Astrocyte (in vitro differentiated cells and primary cell): ENCODE measurements around the gene FMN2. TPM values are rescaled to one million over a fixed set of nuclear protein-coding genes. Genes with fewer than 3 reads are reported as not detected.

Source experiments
- DNase-seq: peaks from one replicate; pipeline ENCODE4 v3.0.0-alpha.2; 2010; ENCODE audit warnings: low read depth
- FAIRE-seq: peaks from 2 replicates; lab custom pipeline; 2011; peaks lifted over from hg19 to GRCh38; lab: Jason Lieb, UNC
- H2AFZ ChIP-seq: 2 replicates; pipeline ENCODE4 v1.6.0; 2012; ENCODE audit warnings: low read depth, low read length, inconsistent platforms
- H3K27ac ChIP-seq: 2 replicates; pipeline ENCODE4 v1.5.1; 2011; ENCODE audit warnings: low read depth, low read length, inconsistent platforms
- H3K27me3 ChIP-seq: 2 replicates; pipeline ENCODE4 v1.6.0; 2011; ENCODE audit warnings: low read length, inconsistent platforms; ENCODE audit not compliant: insufficient read depth
- H3K36me3 ChIP-seq: 2 replicates; pipeline ENCODE4 v1.5.1; 2011; ENCODE audit warnings: low read length, inconsistent platforms; ENCODE audit not compliant: insufficient read depth
- H3K4me1 ChIP-seq: 2 replicates; pipeline ENCODE4 v1.5.1; 2011; ENCODE audit warnings: low read length, inconsistent platforms; ENCODE audit not compliant: insufficient read depth
- H3K4me2 ChIP-seq: 2 replicates; pipeline ENCODE4 v1.6.0; 2012; ENCODE audit warnings: low read length, inconsistent platforms
- H3K4me3 ChIP-seq: 2 replicates; pipeline ENCODE4 v1.5.1; 2011; ENCODE audit warnings: low read depth, mild to moderate bottlenecking, low read length, inconsistent platforms; ENCODE audit not compliant: insufficient read depth
- H3K79me2 ChIP-seq: 2 replicates; pipeline ENCODE4 v1.6.0; 2012; ENCODE audit warnings: mild to moderate bottlenecking, low read length, inconsistent platforms; ENCODE audit not compliant: insufficient read depth
- H3K9ac ChIP-seq: 2 replicates; pipeline ENCODE4 v1.6.0; 2012; ENCODE audit warnings: mild to moderate bottlenecking, low read length, inconsistent platforms
- H3K9me3 ChIP-seq: 2 replicates; pipeline ENCODE4 v1.5.1; 2012; ENCODE audit warnings: low read depth, mild to moderate bottlenecking, low read length, inconsistent platforms; ENCODE audit not compliant: insufficient read depth
- H4K20me1 ChIP-seq: 2 replicates; pipeline ENCODE4 v1.6.0; 2012; ENCODE audit warnings: low read length, inconsistent platforms; ENCODE audit not compliant: insufficient read depth
- H3K27ac Mint-ChIP-seq: one replicate; pipeline ENCODE4 v1.8.0; 2021; ENCODE audit warnings: mild to moderate bottlenecking, mixed read lengths; ENCODE audit not compliant: unreplicated experiment
- H3K27me3 Mint-ChIP-seq: one replicate; pipeline ENCODE4 v1.8.0; 2021; ENCODE audit warnings: low read depth, mixed read lengths; ENCODE audit not compliant: unreplicated experiment
- H3K36me3 Mint-ChIP-seq: one replicate; pipeline ENCODE4 v1.8.0; 2021; ENCODE audit warnings: low read depth, mixed read lengths; ENCODE audit not compliant: unreplicated experiment
- H3K4me1 Mint-ChIP-seq: one replicate; pipeline ENCODE4 v1.8.0; 2021; ENCODE audit warnings: low read depth, mixed read lengths; ENCODE audit not compliant: unreplicated experiment
- H3K4me3 Mint-ChIP-seq: one replicate; pipeline ENCODE4 v1.8.0; 2021; ENCODE audit warnings: mild to moderate bottlenecking, moderate library complexity, mixed read lengths; ENCODE audit not compliant: unreplicated experiment
- H3K9me3 Mint-ChIP-seq: one replicate; pipeline ENCODE4 v1.8.0; 2021; ENCODE audit warnings: mild to moderate bottlenecking, mixed read lengths; ENCODE audit not compliant: unreplicated experiment
- EZH2 ChIP-seq: IDR thresholded peaks from 2 replicates; pipeline ENCODE4 v1.6.1; 2012; ENCODE audit warnings: mild to moderate bottlenecking, low read length, inconsistent platforms; ENCODE audit not compliant: insufficient read depth
- total RNA-seq: library from RNA; stranded (reverse); gene quantifications from 2 replicates; pipeline ENCODE4 v1.2.1, GENCODE V29; 2021
- TF ChIP-seq, protein P1 (sequence below): IDR thresholded peaks from 2 replicates; pipeline ENCODE4 v1.5.1; 2011; ENCODE audit warnings: low read depth, mild to moderate bottlenecking, inconsistent platforms, low read length, moderate library complexity; ENCODE audit not compliant: insufficient read depth

FMN2 gene
- total RNA-seq, 1 donor from 2014 or later = 2.4 TPM

DNA sequence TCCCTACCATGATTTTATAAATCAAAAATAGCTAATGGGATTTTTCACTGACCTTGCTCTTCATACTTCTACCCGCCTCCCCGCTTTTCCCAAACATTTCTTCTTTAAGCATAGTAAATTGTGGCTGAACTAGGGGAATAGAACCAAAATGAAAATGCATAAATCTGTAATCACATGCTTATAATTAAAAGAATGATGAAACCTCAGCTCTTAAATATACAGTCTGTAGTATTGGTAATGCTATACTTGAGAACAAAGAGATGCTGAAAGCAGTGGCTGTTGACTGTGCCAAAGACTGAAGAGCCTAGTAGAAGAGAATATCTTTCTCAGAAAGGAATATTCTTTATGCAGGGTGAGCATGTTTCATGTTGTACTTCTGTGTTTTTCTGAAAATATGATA lies 271.1 kb downstream of the FMN2 start:
- H3K36me3 ChIP-seq = no peaks in the 10 kb centered on the region
- no peaks in the 10 kb centered on the region for H3K4me1 ChIP-seq
- H3K27ac ChIP-seq = no peak overlapping the region
- no peaks in the 10 kb centered on the region for H3K9me3 ChIP-seq
- Mint-ChIP-seq H3K4me3 (no peak overlapping the region), H3K9me3 (peaks cover 2% of the 10 kb centered on the region), H3K4me1 (no peaks in the 10 kb centered on the region), H3K27me3 (no peaks in the 10 kb centered on the region), H3K27ac (no peak overlapping the region), H3K36me3 (no peaks in the 10 kb centered on the region)
- H2AFZ ChIP-seq = no peak overlapping the region
- FAIRE-seq = no peak
- DNase-seq = no peak
- H3K79me2 ChIP-seq = no peaks in the 10 kb centered on the region
- TF ChIP-seq EZH2 = no peak
- TF ChIP-seq, protein P1, sequence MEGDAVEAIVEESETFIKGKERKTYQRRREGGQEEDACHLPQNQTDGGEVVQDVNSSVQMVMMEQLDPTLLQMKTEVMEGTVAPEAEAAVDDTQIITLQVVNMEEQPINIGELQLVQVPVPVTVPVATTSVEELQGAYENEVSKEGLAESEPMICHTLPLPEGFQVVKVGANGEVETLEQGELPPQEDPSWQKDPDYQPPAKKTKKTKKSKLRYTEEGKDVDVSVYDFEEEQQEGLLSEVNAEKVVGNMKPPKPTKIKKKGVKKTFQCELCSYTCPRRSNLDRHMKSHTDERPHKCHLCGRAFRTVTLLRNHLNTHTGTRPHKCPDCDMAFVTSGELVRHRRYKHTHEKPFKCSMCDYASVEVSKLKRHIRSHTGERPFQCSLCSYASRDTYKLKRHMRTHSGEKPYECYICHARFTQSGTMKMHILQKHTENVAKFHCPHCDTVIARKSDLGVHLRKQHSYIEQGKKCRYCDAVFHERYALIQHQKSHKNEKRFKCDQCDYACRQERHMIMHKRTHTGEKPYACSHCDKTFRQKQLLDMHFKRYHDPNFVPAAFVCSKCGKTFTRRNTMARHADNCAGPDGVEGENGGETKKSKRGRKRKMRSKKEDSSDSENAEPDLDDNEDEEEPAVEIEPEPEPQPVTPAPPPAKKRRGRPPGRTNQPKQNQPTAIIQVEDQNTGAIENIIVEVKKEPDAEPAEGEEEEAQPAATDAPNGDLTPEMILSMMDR = no peak
- no peaks in the 10 kb centered on the region for H4K20me1 ChIP-seq
- no peaks in the 10 kb centered on the region for H3K27me3 ChIP-seq
- H3K4me3 ChIP-seq = no peak overlapping the region
- H3K9ac ChIP-seq = no peak overlapping the region
- no peak overlapping the region for H3K4me2 ChIP-seq

DNA sequence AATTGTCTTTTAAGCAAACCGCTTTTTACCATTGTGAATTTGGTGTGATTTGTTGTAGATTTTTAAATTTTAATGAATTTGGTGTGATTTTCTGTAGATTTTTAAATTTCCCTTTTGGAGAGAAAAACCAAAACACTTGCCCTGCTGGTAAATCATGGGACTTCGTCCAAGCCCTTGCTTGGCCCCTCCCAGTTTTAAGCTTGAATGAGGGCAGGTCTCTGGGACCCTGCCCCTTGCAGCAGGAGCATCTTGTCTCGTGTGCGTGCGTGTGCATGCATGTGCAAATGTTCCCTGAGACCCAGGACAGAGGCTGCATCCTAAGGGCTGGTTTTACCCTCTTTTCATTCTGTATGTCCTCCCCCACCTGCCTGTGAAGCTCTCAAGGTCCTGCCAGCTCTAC lies 271.6 kb downstream of the FMN2 start:
- Mint-ChIP-seq H3K36me3 (no peaks in the 10 kb centered on the region), H3K4me1 (no peaks in the 10 kb centered on the region), H3K4me3 (no peak overlapping the region), H3K27me3 (no peaks in the 10 kb centered on the region), H3K27ac (no peak overlapping the region), H3K9me3 (peaks cover 2% of the 10 kb centered on the region)
- H3K9ac ChIP-seq = no peak overlapping the region
- no peaks in the 10 kb centered on the region for H3K9me3 ChIP-seq
- no peaks in the 10 kb centered on the region for H3K4me1 ChIP-seq
- H3K27ac ChIP-seq = no peak overlapping the region
- no peak for FAIRE-seq
- H4K20me1 ChIP-seq = no peaks in the 10 kb centered on the region
- no peak for TF ChIP-seq EZH2
- TF ChIP-seq, protein P1 = no peak
- H3K36me3 ChIP-seq = no peaks in the 10 kb centered on the region
- no peaks in the 10 kb centered on the region for H3K27me3 ChIP-seq
- no peak overlapping the region for H3K4me3 ChIP-seq
- H2AFZ ChIP-seq = no peak overlapping the region
- no peak overlapping the region for H3K4me2 ChIP-seq
- no peaks in the 10 kb centered on the region for H3K79me2 ChIP-seq
- no peak for DNase-seq

DNA sequence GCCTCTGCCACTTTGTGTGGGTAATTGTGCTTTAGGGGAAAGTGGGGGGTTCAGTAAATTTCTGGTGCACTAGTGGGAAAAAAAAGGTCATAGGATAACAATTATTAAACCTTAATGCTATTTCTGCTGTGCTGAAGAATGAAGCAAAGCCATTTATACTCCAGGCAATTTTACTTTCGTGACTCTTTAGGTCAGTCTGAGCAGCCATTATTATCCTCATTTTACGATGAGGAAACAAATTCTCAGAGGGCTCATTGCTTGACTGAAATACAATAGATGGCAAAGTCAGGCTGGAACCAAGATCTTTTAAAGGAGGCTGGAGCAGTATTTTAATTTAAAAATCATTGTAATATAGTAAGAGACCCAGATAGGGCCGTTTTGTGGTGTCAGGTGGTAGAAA lies 272.2 kb downstream of the FMN2 start:
- Histone ChIP-seq H4K20me1 (no peaks in the 10 kb centered on the region), H3K27ac (no peak overlapping the region), H2AFZ (no peak overlapping the region), H3K79me2 (no peaks in the 10 kb centered on the region), H3K9ac (no peak overlapping the region), H3K4me1 (no peaks in the 10 kb centered on the region), H3K27me3 (no peaks in the 10 kb centered on the region), H3K9me3 (no peaks in the 10 kb centered on the region), H3K4me3 (no peak overlapping the region), H3K4me2 (no peak overlapping the region), H3K36me3 (no peaks in the 10 kb centered on the region)
- no peak overlapping the region for H3K27ac Mint-ChIP-seq
- H3K4me3 Mint-ChIP-seq = no peak overlapping the region
- TF ChIP-seq, protein P1 = no peak
- no peak for TF ChIP-seq EZH2
- DNase-seq = no peak
- no peak for FAIRE-seq
- H3K27me3 Mint-ChIP-seq = no peaks in the 10 kb centered on the region
- no peaks in the 10 kb centered on the region for H3K4me1 Mint-ChIP-seq
- no peaks in the 10 kb centered on the region for H3K36me3 Mint-ChIP-seq
- peaks cover 2% of the 10 kb centered on the region for H3K9me3 Mint-ChIP-seq
